Vagina (tissue), 2 donors: Measurements from ENCODE around the gene SUDS3.

ENCODE experiments used
- POLR2A ChIP-seq, 2 donors: fragments of 450-650 bp; IDR thresholded peaks; one replicate each; pipeline ENCODE4 v1.6.1; 2017; ENCODE audit warnings: antibody characterized with exemption in 2 of 2, mild to moderate bottlenecking in 2 of 2, moderate library complexity in 2 of 2
- POLR2AphosphoS5 ChIP-seq, 2 donors: sonication (generic); formaldehyde crosslinking; IDR thresholded peaks; one replicate each; pipeline ENCODE4 v1.9.0; 2017; ENCODE audit warnings: antibody characterized with exemption in 2 of 2, mild to moderate bottlenecking in 2 of 2, low read depth in 1 of 2; ENCODE audit not compliant: insufficient read depth in 1 of 2
- TF ChIP-seq, protein P1 (sequence below), 3 experiments: fragments of 450-650 bp in 2 of 3; fragments of 200-600 bp in 1 of 3; sonication (generic) in 1 of 3; IDR thresholded peaks; one replicate each; pipeline ENCODE4 v1.5.1; 2017 to 2019; ENCODE audit warnings: antibody characterized with exemption in 3 of 3, mild to moderate bottlenecking in 2 of 3, moderate library complexity in 2 of 3

- TF ChIP-seq POLR2A (IDR thresholded peaks at IDR 0.05) (no peak), POLR2AphosphoS5 (IDR thresholded peaks at IDR 0.05; ENCODE audit: insufficient read depth in 1 of 2, low read depth in 1 of 2) (no peak)
- TF ChIP-seq, protein P1, sequence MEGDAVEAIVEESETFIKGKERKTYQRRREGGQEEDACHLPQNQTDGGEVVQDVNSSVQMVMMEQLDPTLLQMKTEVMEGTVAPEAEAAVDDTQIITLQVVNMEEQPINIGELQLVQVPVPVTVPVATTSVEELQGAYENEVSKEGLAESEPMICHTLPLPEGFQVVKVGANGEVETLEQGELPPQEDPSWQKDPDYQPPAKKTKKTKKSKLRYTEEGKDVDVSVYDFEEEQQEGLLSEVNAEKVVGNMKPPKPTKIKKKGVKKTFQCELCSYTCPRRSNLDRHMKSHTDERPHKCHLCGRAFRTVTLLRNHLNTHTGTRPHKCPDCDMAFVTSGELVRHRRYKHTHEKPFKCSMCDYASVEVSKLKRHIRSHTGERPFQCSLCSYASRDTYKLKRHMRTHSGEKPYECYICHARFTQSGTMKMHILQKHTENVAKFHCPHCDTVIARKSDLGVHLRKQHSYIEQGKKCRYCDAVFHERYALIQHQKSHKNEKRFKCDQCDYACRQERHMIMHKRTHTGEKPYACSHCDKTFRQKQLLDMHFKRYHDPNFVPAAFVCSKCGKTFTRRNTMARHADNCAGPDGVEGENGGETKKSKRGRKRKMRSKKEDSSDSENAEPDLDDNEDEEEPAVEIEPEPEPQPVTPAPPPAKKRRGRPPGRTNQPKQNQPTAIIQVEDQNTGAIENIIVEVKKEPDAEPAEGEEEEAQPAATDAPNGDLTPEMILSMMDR (IDR thresholded peaks at IDR 0.05): no peak
These were observed 80.4 kb downstream of the SUDS3 start for GRCh38 chr12:118456741-118457140.
